HG03108 (cell line): Measurements from ENCODE around the gene OR6M1.

Experiments
- ATAC-seq: cut with Tn5 transposase; IDR thresholded peaks from one replicate; pipeline ENCODE4 v1.9.1; 2021; ENCODE audit warnings: moderate library complexity; ENCODE audit not compliant: unreplicated experiment

Gene OR6M1

GRCh38 chr11:123806249-123806648 is at the start of gene OR6M1:
Gene OR6M1 (minus strand): TSS chr11:123806349. CDS start chr11:123806349, 0 bp downstream.
- no peak for ATAC-seq

- ATAC-seq, result no peak
Observed at GRCh38 chr11:123853038-123853437, 46.9 kb upstream of the OR6M1 start.

- no peak for ATAC-seq
Observed at GRCh38 chr11:123852321-123852720, 46.2 kb upstream of the OR6M1 start.

GRCh38 chr11:123851110-123851509 is 45.0 kb upstream of the OR6M1 start:
- no peak for ATAC-seq

- no peak for ATAC-seq
Observed at GRCh38 chr11:123841174-123841573, 35.0 kb upstream of the OR6M1 start.

- no peak for ATAC-seq
Observed at GRCh38 chr11:123839131-123839530, 33.0 kb upstream of the OR6M1 start.

GRCh38 chr11:123838659-123839058 is 32.5 kb upstream of the OR6M1 start:
- no peak for ATAC-seq

- no peak for ATAC-seq
Observed at GRCh38 chr11:123838199-123838598, 32.0 kb upstream of the OR6M1 start.

GRCh38 chr11:123833095-123833494 is 26.9 kb upstream of the OR6M1 start:
- no peak for ATAC-seq

- ATAC-seq, result no peak
Observed at GRCh38 chr11:123829745-123830144, 23.6 kb upstream of the OR6M1 start.

- ATAC-seq, result no peak
Observed at GRCh38 chr11:123822599-123822998, 16.4 kb upstream of the OR6M1 start.

GRCh38 chr11:123822032-123822431 is 15.9 kb upstream of the OR6M1 start:
- ATAC-seq, result no peak

GRCh38 chr11:123815122-123815521 is 9.0 kb upstream of the OR6M1 start:
- no peak for ATAC-seq

GRCh38 chr11:123801765-123802164 is 4.4 kb downstream of the OR6M1 start:
- ATAC-seq, result no peak

GRCh38 chr11:123800036-123800435 is 6.1 kb downstream of the OR6M1 start:
- ATAC-seq, result no peak

- no peak for ATAC-seq
Observed at GRCh38 chr11:123799438-123799837, 6.7 kb downstream of the OR6M1 start.

- no peak for ATAC-seq
Observed at GRCh38 chr11:123798513-123799252, 7.5 kb downstream of the OR6M1 start.

GRCh38 chr11:123798079-123798478 is 8.1 kb downstream of the OR6M1 start:
- ATAC-seq, result no peak

GRCh38 chr11:123797541-123797940 is 8.6 kb downstream of the OR6M1 start:
- no peak for ATAC-seq

GRCh38 chr11:123797114-123797513 is 9.0 kb downstream of the OR6M1 start:
- no peak for ATAC-seq

GRCh38 chr11:123796226-123796625 is 9.9 kb downstream of the OR6M1 start:
- no peak for ATAC-seq

- ATAC-seq, result no peak
Observed at GRCh38 chr11:123783536-123783935, 22.6 kb downstream of the OR6M1 start.

- ATAC-seq, result no peak
Observed at GRCh38 chr11:123778511-123778910, 27.6 kb downstream of the OR6M1 start.
